HG03175 (cell line): Measurements from ENCODE around the gene PPP1R1B.

Experiments
- ATAC-seq: cut with Tn5 transposase; IDR thresholded peaks from one replicate; pipeline ENCODE4 v1.9.1; 2021; ENCODE audit warnings: mild to moderate bottlenecking, moderate library complexity; ENCODE audit not compliant: unreplicated experiment

Gene PPP1R1B

GRCh38 chr17:39678340-39679116 lies 51.8 kb downstream of the PPP1R1B start:
- ATAC-seq, result no peak

GRCh38 chr17:39679521-39680192 lies 52.9 kb downstream of the PPP1R1B start:
- no peak for ATAC-seq

GRCh38 chr17:39683295-39683939 lies 56.7 kb downstream of the PPP1R1B start:
- no peak for ATAC-seq

DNA sequence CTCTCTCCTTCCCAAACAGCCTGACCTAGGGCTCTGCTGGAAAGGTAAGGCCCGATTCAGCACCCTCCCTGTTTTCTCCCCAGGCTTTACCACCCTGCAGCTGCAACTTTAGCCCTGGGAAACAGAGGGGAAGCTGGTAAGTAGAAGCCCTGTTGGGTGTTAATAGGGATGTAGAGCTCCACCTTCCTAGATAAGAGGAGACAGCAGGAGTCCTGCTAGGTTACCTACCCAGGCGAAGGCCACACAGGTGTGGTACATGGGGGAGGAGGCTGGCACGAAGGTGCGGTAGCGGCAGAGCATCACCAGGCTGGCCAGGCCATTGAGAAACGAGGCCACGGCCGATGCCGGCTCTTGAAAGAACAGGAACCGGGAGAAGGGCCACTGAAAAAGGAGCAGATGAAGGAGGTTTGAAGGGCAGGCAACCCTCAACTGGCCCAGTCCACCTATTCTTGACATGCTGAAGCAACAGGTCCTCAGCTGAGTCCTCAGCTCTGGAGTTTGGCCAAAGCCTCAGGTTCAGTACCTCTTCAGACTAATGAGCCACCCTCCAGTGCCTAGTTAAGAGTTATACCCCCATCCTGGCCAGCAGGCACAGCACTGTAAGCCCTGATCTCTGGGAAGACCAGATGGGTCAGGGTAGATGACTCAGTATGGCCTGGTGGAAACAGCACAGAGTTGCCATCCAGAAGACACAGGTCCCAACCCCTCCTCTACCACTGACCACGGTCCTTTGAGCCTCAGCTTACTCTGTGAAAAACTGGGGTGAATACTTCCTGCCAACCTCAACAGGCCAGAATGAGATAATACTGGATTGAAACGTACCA lies 57.8 kb downstream of the PPP1R1B start:
- no peak for ATAC-seq
